GM12865 (cell line): Measurements from ENCODE around the gene VENTX.
"Not testable (repeated sequence)": the region's sequence is repeated elsewhere in the genome, so short reads cannot be mapped to it uniquely, and the experiment has no call there.

ENCODE experiments used
- DNase-seq: peaks from one replicate; pipeline ENCODE4 v3.0.0; 2010; ENCODE audit warnings: low read depth
- H3K4me3 ChIP-seq: 2 replicates; pipeline ENCODE4 v1.5.1; 2011; ENCODE audit warnings: mild to moderate bottlenecking, low read depth, low read length, control low read depth
- TF ChIP-seq, protein P1 (sequence below): IDR thresholded peaks from 2 replicates; pipeline ENCODE4 v1.5.1; 2011; ENCODE audit warnings: low read length, control low read depth, low read depth, inconsistent platforms; ENCODE audit not compliant: insufficient read depth; ENCODE audit errors: missing control alignments

VENTX gene

GRCh38 chr10:133217800-133218589, 19.7 kb upstream of the VENTX start:
- TF ChIP-seq, protein P1, sequence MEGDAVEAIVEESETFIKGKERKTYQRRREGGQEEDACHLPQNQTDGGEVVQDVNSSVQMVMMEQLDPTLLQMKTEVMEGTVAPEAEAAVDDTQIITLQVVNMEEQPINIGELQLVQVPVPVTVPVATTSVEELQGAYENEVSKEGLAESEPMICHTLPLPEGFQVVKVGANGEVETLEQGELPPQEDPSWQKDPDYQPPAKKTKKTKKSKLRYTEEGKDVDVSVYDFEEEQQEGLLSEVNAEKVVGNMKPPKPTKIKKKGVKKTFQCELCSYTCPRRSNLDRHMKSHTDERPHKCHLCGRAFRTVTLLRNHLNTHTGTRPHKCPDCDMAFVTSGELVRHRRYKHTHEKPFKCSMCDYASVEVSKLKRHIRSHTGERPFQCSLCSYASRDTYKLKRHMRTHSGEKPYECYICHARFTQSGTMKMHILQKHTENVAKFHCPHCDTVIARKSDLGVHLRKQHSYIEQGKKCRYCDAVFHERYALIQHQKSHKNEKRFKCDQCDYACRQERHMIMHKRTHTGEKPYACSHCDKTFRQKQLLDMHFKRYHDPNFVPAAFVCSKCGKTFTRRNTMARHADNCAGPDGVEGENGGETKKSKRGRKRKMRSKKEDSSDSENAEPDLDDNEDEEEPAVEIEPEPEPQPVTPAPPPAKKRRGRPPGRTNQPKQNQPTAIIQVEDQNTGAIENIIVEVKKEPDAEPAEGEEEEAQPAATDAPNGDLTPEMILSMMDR: no peak
- H3K4me3 ChIP-seq: no peak overlapping the region
- DNase-seq: no peak

DNA sequence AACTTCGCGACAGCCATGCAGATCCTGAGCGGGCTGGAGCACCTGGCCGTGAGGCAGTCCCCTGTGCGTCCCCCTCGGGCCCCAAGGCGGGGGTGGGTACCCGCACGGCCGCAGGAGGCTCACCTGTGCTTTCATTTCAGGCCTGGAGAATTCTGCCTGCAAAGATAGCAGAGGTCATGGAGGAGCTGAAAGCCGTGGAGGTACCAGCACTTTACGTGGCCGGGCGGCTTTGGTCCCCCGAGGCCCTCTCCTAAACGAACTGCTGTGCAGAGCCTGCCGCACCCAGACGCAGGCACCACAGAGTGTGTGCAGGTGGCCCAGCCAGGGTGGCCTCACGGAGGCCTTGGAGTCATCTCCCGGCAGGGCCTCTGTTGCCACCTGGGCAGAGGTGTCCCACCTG, 18.8 kb upstream of the VENTX start:
- H3K4me3 ChIP-seq: no peak overlapping the region
- DNase-seq: no peak
- TF ChIP-seq, protein P1: no peak

- no peak for DNase-seq
- TF ChIP-seq, protein P1: no peak
- no peak overlapping the region for H3K4me3 ChIP-seq
Observed at GRCh38 chr10:133219782-133220181, 17.9 kb upstream of the VENTX start.

GRCh38 chr10:133221331-133221730, 16.3 kb upstream of the VENTX start:
- TF ChIP-seq, protein P1: no peak
- no peak for DNase-seq
- no peak overlapping the region for H3K4me3 ChIP-seq

DNA sequence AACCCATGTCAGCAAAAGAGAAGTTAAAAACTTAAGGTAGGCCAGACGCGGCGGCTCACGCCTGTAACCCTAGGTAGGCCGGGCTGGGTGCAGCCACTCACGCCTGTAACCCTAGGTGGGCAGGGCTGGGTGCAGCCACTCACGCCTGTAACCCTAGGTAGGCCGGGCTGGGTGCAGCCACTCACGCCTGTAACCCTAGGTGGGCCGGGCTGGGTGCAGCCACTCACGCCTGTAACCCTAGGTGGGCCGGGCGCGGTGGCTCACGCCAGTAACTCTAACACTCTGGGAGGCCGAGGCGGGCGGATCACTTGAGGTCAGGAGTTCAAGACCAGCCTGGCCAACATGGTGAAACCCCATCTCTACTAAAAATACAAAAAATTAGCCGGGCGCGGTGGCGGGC, 15.9 kb upstream of the VENTX start:
- not testable (repeated sequence) for DNase-seq, H3K4me3 ChIP-seq

DNA sequence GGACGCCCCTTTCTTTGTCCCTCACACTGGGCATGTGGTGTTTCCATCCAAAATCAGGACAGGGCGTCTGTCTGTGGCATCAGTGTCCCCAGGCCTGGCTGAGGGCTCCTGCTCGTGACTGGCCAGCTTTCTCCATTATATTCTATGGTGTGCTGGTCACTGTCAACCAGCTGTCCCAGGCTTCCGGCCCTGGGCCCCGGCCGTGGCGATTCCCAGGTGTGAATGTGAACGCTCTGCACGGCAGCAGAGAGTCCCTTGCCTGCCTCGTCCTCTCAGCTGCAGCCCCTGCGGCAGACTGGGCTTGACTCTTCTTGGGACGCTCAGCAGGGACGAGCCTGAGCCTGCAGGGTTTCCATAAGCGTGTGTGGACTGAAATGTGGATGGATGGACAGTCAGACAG, 13.6 kb upstream of the VENTX start:
- DNase-seq: no peak
- TF ChIP-seq, protein P1: no peak
- H3K4me3 ChIP-seq: no peak overlapping the region

- DNase-seq: no peak
- H3K4me3 ChIP-seq: no peak overlapping the region
- TF ChIP-seq, protein P1: no peak
Observed at GRCh38 chr10:133224756-133225372, 12.8 kb upstream of the VENTX start.
